Transverse colon (tissue), 4 donors: Measurements from ENCODE around the gene CTBP1.

Source experiments
- EP300 ChIP-seq: sonication (generic); formaldehyde crosslinking; IDR thresholded peaks from one replicate; pipeline ENCODE4 v1.6.1; 2017; ENCODE audit warnings: antibody characterized with exemption, low read depth
- POLR2AphosphoS5 ChIP-seq, 3 donors: sonication (generic); formaldehyde crosslinking; IDR thresholded peaks; one replicate each; pipeline ENCODE4 v1.6.1; 2016; ENCODE audit warnings: antibody characterized with exemption in 3 of 3
- TF ChIP-seq, protein P1 (sequence below), 5 experiments: fragments of 200-600 bp in 3 of 5; fragments of 450-650 bp in 2 of 5; sonication (generic) in 3 of 5; IDR thresholded peaks; 1 replicate in 2 of 5; 2 replicates in 3 of 5; pipeline ENCODE4 v1.5.1; 2016 to 2017; ENCODE audit warnings: antibody characterized with exemption in 5 of 5, inconsistent platforms in 3 of 5, mild to moderate bottlenecking in 2 of 5, moderate library complexity in 1 of 5

DNA sequence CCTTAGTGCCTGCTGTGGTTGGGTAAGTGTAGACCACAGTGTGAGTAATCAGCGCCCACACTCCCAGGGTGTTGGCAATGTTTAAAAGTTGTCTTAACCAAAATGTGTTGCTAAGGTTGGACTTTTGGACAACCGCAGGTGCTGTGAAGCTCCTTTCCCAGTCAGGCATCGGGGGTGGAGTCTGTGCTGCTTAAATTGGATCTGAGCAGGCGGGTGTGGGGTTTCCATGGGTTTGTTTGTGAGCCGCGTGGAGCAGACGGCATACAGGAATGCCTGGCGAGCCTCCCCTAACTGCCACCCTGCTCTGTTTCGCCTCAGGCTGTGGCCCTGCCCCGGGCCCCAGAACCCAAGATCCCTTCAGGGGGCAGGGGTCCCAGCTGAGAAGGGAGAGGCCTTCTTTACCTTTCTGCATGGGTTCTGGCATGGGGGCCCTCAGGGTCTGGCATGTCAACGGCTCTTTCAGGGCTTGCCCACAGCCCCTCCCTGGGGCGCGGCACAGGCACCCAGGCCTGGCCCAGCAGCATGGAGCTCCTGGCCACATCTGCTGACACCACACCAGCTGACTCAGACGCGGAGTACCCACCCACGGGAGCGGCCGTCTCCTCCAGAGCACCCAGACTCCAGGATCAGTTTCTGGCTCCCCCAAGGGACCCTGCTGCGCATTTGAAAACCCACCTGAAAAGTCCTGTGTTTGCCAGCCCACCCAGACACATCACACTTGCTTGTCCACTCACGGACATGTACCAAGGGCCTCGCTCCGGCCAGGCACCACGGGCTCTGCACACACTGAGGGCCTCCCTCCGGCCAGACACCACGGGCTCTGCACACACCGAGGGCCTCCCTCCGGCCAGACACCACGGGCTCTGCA, 71.4 kb downstream of the CTBP1 start:
- TF ChIP-seq POLR2AphosphoS5 (IDR thresholded peaks at IDR 0.05) (no peak), EP300 (no peak)
- TF ChIP-seq, protein P1, sequence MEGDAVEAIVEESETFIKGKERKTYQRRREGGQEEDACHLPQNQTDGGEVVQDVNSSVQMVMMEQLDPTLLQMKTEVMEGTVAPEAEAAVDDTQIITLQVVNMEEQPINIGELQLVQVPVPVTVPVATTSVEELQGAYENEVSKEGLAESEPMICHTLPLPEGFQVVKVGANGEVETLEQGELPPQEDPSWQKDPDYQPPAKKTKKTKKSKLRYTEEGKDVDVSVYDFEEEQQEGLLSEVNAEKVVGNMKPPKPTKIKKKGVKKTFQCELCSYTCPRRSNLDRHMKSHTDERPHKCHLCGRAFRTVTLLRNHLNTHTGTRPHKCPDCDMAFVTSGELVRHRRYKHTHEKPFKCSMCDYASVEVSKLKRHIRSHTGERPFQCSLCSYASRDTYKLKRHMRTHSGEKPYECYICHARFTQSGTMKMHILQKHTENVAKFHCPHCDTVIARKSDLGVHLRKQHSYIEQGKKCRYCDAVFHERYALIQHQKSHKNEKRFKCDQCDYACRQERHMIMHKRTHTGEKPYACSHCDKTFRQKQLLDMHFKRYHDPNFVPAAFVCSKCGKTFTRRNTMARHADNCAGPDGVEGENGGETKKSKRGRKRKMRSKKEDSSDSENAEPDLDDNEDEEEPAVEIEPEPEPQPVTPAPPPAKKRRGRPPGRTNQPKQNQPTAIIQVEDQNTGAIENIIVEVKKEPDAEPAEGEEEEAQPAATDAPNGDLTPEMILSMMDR (IDR thresholded peaks at IDR 0.05) = no peak
